ENCODE data around the gene ZNF530.

The ZNF530 gene

DNA sequence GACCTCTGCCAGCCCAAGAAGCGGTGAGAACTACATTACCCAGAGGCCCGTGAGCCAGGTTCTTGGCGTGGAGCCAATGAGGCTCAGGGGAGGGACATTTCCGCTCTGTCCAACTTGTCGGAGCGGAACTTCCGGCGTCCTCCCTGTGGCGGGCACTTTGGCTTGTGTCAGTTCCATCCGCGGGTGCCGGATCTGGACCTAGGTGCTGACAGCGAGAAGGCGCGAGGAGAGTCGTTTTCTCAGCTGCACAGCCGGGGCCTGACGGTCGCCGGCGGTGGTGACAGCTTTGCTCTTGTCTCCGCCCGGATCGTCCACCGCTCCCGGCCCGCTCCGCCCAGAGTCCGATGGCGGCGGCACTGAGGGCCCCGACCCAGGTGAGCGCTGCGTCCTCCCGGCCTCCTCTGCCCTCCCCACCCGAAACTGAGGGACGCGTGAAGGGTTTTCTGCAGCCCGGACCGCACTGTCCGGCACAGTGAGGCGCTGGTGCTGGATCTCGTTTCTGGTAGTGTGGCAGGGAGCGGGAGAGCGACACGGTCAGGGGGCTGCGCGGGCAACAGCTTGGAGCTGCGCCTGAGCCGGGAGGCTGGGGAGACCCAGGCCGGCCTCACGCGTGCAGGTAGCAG is at the start of gene ZNF530:
ZNF530 (plus strand) TSS at position 125 of the 623 bp plus-strand sequence. CDS start 4,461 bp downstream, outside the sequence.
- DNase-seq (ENCODE audit: low spot score) = peak; percentile 87

DNA sequence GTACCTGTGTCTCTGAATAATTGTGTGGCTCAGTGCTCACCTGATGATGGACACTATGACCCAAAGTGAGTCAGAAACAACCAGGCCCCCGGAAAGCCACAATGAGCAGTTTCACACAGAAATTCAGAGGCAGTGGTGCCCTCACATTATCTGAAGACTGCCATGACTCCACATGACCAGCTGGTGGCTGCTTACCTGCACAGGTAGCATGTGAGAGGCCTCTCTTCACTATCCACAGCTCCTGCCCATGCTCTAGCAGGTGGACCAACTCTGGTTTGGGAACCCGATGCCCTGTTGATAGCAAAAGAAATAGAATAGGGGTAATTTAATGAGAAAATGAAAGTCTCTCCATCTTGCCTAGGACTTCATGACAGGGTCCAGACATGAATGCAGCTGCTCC is 47.3 kb upstream of the ZNF530 start:
- no peak for DNase-seq (ENCODE audit: low spot score)

DNA sequence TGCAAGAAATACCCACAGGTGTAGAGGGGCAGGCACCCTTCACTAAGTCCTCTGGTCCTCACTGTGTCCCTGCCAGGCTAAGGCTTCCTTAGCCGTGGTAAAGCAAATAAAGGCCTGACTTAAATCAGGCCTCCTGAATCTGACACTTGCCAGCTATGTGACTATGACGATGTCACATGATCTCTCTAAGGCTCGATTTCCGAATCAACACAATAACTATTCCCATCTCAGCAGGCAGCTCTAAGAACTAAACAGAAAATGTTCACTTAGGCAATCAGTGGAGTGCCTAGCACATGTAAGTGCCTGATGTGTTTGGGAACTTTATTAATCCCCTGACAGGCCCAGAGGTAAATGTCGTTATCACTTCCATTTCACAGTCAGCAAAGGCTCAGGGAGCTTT is 42.0 kb upstream of the ZNF530 start:
- no peak for DNase-seq (ENCODE audit: low spot score)

DNA sequence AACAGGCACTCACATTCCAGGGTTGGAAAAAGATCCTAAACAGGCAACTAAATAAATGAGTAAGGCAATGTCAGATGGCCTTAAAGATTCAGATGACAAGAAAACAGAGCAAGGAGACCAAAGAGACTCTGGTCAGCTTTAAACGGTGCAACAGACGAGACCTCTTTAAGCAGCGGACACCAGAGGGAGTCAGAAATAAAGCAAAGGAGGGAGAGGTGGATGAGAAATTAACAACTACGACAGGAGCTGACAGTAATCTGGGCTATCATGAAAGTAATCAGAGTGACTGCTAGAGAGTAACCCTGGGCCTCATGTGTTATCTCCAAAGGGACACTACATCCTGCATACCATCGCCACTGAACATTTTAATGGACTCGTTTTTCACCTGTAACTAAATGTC is 41.2 kb upstream of the ZNF530 start:
- no peak for DNase-seq (ENCODE audit: low spot score)

DNA sequence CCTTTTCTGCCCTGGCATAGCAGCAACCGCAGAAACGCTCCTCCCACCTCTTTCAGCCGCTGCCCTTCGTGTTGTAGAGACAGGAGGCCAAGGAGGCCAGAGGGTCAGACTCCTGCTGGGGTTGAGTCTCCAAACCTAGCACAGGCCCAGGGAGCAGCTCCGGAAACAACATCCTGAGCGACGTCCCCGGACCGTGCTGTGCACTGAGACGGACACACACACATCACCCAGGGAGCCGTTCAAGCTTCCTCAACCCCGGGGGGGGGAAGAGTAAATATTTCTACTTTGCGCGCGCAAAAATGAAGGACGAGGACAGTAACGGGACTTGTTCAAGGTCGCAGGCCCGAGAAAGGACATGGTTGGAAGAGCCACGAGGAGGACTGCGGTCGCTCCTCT is 40.7 kb upstream of the ZNF530 start:
- peak; percentile 44 for DNase-seq (ENCODE audit: low spot score)

DNA sequence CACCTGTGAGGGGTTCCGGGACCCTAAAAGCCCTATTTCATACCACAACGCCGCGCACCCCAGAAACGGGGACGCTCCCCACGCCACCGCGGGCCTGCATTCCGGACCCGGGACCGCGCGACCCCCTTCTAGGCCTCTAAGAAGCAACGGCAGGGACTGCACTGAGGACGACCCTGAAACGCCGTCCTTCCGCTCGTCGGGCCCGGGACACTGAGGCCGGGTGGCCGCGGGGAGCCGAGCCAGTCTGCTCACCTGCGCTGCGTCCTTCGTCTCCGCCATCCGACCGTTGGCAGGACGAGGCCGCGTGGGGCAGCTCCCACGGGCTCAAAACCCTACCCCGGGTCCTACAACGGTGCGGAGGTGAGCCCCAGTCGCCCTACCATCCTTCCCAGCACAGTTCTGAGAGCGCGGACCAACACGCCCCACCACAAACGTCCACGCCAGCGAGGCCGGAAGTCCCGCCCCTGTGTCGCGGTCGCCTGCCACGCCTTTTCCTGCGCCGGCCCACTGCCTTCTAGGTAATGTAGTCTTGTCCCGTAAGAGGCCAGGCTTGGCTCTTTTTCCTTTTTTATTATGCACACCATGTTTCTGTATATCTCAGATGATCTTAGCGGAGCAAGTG is 40.2 kb upstream of the ZNF530 start, which contains the start of gene ZNF550:
ZNF550 (minus strand) TSS at position 460 of the 622 bp plus-strand sequence; CDS start at position 279, 181 bp downstream.
- peak; percentile 90 for DNase-seq (ENCODE audit: low spot score)

DNA sequence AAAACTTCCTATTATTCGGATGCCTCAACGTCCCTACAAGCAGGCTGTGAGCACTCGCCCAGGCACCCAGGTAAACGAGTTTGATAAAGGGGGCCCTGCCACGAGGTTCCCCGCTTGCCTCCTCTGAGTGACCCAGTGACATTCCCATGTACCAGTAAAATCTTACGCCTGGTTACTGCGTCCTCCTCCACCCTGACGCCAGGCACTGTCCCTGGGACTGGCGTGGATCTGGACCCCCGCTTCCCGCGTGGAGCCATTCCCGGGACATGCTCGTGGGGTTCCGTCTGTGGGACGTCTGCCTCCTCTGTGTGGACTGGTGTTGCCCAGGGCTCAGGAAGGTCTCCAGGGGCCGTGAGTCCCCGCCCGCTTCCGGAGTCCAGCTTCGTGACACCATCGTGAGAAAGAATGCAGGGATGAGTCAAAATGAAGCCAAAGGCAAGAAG is 39.6 kb upstream of the ZNF530 start:
- no peak for DNase-seq (ENCODE audit: low spot score)

DNA sequence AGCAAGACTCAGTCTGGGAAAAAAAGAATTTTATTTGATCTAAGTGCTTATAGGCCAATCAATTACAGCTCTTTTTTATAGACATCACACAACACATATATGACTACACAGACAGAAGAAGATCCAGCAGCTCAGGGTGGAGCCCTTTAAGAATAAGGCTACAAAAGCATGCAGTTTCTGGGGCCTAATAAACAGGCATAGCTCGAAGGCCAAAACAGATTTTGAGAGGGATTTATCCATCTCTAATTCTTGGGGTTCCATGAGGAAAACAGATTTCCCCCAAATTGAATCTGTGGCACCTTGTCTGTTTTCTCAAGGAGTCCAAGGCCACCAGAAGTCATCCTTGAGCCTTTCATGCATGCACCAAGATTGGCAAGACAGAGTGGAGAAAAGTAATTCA is 36.1 kb upstream of the ZNF530 start:
- no peak for DNase-seq (ENCODE audit: low spot score)

DNA sequence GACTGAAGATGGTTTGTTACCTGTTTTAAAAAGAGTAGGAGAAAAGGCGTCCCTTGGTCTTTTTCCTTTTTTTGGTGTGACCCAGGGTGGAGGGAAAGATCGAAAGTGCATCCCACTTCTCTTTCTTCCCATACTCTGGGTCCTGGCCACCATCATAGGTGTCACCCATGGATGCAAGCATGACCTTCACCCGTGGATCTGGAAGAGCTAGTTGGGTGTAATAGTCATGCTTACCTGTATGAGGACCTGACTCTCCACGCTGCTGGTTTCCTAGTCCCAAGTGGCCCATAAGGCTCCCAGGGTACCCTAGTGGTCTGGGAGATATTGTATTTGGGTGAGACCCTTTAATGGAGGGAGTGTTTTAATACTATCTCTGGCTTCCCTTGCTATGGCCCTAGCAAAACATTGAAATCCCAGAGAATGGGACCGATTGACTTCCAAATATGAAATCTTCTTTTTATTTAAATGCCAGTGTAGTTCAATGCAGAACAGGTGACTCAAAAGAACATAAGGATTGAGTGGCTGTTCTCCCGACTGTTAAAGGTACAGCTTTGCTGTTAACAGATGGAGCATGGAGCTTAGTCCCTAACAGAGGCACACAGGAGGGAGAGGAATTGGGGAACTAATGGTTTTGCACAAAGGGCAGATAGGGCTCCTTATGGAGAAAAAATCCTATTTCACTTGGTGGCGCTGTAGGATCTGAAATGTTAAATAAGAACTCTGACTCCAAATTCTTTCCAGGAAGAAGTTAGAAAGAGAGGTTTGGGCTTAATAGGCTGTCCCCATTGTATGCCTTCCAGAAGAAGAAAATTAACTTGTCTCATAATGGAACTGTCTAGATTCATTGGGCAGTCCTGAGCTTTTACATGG is 33.1 kb upstream of the ZNF530 start:
- DNase-seq (ENCODE audit: low spot score) = no peak

DNA sequence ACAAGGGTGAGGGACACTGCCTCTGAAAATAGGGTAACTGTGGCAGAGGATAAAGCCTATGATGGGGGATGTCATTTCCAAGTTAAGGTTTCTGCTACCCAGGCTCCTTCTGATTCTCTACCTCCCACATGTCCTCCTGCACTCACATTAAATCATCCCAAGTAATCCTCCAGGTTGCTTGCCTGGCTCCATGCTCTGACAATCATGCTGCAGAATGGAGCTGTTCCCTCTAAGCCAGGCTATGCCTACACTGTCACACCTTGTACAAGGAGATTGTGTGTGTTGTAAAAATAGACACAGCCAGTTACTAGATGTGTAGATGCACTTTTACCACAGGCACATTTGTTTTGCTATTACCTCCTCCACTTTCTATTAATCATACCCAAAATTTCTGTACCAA is 29.0 kb upstream of the ZNF530 start:
- no peak for DNase-seq (ENCODE audit: low spot score)

DNA sequence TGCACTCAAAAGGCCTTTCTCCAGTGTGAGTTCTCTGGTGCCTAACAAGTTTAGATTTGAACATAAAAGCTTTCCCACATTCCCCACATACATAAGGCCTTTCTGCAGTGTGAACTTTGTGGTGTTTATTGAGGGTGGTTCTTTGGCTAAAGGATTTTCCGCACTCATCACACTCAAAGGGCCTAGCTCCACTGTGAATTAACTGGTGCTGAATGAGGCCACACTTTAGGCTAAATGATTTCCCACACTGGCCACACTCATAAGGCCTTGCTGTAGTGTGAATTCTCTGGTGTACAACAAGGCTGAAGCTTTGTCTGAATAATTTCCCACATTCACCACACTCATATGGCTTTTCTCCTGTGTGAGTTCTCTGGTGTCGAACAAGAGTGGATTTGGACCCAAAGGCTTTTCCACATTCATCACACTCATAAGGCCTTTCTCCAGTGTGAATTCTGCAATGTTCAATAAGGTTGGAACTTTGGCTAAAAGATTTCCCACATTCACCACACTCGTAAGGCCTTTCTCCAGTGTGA is 27.2 kb upstream of the ZNF530 start:
- no peak for DNase-seq (ENCODE audit: low spot score)

DNA sequence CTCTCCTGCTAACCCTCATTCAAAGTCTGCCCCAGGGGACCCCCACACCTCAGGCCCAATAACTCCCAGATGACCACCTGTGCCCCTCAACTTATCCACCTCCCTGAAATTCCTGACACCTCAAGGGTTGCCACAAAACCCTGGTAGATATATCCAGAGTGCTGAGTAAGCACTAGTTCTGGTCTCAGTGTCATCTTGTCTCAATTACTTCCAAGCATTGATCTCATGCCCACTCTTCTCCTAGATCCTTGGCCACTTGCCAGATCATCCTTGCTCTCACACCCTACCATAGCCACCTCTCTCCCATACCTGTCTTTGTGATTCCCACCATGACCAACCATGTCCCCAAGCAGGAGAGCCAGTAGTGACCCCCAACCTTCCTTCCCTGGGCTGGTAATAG is 23.0 kb upstream of the ZNF530 start:
- DNase-seq (ENCODE audit: low spot score) = no peak

DNA sequence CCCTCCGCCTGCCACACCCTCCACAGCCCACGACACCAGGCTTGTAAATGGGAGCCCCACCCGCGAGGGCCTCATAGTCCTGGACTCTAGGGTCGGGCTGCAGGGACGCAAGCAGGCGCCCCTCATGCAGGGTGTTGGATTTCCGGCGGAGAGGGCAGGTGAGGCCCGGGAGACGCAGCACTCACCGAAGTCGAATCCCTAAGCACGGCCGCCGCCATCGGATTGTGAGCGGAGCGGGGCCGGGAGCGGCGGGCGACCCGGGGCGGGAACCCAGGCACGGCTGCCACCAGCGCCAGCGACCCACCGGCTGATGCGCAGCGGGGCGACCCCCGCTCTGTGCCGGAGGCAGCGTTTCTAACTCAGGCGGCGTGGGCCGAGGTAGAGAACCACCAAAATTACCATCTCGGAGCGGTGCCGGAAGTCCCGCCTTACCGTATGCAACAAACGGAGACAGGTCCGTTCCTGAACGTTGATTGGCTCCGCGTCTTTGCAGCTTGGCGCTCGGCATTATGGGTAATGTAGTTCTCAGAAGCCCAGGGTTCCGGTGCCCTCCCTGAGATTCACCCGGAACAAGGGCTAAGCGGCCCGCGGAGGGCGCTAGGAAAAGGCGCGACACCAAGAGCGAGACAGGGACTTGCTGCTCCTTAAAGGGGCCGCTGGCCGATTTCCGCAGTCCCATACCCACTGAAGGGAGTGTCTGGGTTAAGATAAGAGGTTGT is 21.0 kb upstream of the ZNF530 start, which contains the start of gene ZNF416:
ZNF416 (minus strand) TSS at position 425 of the 719 bp plus-strand sequence; CDS start at position 218, 207 bp downstream.
- peak; percentile 99 for DNase-seq (ENCODE audit: low spot score)

DNA sequence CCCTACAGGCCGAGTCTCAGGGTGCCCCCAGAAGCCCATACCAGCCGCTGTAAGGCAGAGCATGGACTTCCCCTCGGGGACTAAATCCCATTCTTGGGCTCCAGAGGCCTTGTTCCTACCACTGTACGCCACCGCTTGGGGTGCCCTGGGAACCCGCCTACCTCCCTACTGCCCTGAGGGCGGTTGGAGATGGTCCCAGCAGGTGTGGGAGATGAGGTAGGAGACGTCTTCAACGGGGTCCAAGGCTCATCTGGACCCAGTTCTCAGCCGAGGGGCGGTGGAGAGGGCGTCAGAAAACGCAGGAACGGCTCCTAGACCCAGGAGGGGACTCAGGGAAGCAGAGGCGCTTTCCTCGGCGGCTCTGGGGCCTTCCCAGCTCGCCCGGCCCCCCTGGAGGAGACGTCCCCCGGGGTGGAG is 16.6 kb upstream of the ZNF530 start:
- DNase-seq (ENCODE audit: low spot score) = no peak

DNA sequence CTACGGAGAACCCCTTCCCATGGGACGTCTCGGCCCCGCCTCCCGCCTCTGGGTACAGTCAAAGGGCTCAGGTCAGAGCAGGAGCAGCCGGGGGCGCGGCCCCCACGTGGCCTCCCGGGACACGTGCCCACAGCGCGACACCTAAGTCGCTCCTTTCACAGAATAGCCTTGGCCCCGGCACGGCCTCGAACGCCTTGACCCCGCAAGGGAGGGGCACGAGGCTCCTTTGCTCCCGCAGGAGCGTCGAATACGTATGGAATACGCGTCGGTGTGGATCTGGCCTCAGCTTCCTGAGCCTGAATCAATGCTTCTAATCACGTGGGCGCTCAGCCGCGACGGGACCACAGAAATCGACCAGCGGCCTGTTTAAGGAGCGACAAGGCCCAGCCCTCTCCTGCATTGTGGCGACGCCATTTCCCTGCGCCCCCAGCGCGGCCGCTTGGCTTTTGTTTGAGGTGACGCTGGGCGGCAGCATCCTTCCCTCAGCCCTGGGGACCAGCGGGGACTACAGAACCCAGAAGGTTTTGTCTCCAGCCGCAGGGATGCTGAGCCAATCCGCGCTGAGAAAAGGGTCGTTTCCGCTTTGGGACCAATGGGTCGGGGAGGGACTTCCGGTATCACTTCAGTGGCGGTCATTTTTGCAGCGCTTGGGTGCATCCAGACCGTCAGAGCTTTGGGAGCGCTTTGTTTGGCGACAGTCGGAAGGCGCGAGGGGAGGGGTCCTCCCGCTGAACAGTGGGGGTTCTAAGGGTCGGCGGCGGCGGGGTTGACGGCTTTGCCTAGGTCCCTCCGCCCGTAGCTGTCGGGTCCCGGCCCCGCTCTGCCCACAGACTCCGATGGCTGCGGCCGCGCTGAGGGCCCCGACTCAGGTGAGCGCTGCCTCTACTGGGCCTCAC is 15.9 kb upstream of the ZNF530 start, which contains the start of gene ZIK1:
ZIK1 (plus strand) TSS at position 625 of the 896 bp plus-strand sequence; CDS start at position 837, 212 bp downstream.
- peak; percentile 98 for DNase-seq (ENCODE audit: low spot score)

DNA sequence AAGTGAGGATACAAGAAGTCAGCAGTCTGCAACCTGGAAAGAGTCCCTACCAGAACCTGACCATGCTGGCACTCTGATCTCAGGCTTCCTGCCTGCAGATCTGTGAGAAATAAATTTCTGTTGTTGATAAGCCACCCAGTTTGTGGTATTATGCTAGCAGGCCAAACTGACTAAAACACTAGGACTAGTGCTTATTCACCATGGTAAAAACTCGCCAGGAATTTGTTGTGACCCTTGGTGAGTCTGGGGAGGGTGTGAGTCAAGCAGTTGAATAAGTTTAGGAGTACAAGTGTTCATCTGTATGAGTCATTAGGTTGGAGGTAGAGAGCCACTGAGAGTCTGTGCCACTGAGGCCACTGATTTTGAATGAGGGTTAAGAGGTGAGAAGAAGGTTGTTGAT is 12.2 kb upstream of the ZNF530 start:
- no peak for DNase-seq (ENCODE audit: low spot score)

DNA sequence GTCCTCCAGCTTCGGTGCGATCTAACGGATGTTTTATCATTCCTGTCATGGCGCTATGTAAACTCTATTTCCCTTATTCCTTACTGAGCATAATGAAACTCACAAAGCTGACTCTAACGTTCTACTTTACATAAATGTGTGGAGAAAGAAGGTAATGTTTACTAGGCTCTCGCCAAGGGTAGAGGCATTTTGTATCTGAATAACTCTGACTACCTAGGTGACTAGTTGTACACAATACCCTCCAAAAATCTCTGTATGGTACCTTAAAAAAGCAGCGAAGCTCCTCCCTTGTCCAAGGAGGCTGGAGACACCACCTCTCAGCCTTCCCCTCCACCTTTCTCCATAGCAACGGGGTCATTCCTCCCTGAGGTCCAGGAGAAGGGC is 316 bp upstream of the ZNF530 start:
- no peak for DNase-seq (ENCODE audit: low spot score)

DNA sequence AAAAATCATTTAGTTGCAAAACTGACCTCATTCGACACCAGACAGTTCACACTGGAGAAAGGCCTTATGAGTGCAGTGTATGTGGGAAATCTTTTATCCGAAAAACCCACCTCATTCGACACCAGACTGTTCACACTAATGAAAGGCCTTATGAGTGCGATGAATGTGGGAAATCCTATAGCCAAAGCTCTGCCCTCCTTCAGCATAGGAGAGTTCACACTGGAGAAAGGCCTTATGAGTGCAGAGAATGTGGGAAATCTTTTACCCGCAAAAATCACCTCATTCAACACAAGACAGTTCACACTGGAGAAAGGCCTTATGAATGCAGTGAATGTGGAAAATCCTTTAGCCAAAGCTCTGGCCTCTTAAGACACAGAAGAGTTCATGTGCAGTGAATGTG is 7.2 kb downstream of the ZNF530 start:
- no peak for DNase-seq (ENCODE audit: low spot score)

DNA sequence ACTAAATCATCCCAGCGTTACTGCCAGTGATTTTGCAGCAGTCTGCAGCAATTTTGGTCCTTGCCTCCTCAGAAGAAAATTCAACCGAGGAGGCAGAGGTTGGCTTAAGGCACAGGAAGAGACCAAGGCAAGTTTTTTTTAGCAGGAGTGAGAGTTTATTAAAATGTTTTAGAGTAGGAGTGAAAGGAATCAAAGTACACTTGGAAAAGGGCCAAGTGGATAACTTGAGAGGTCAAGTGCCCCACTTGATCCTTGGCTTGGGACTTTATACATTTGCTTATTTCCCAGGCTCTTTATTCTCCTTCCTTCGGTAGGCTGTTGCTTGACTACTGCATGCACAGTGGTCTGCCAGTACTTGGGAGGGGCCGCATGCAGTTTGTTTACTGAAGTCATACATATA is 11.4 kb downstream of the ZNF530 start:
- no peak for DNase-seq (ENCODE audit: low spot score)

DNA sequence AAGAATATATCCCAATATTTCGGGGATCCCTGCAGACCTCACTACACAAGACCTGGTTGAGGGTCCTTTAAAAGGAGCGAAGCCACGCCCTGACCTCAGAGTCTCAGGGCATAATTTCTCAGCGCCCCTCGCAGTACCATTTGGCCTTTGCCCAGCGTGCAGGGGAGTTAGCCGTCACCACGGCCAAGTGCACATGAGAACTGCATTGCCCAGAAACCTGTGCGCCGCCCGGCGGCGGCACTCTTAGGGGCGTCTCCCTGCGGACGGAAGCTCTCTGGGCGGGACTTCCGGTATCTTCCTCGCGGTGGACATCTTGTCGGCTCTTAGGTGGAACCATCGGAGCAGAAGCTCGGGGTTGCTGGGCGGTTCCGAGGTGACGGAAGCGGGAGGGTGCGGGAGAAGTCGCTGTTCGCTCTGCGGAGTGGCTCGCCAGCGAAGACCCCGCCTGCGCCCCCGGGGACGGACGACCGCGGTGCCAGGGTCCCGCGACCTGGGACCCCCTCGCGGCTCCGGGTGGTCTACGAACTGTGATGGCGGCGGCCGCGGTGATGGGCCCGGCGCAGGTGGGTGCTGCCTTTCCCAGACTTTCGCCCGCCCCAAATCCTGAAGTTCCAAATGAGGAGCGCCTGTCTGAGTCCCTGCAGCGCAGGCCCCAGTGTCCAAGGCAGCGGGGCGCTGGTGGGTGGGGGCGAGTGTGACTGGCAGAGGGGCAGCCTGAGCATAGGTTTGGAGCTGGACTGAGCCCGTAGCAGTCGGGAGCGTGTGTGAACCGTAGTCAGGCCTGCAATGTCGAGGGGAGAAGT is 14.5 kb downstream of the ZNF530 start, which contains the start of gene ZNF134:
ZNF134 (plus strand) TSS at position 302 of the 803 bp plus-strand sequence. CDS start 5,227 bp downstream, outside the sequence.
- DNase-seq (ENCODE audit: low spot score) = peak; percentile 94

All from germinal center (tissue), 1 donor.